GM21390 (cell line): Measurements from ENCODE around the gene PLEKHO1.

Source experiments
- ATAC-seq: cut with Tn5 transposase; IDR thresholded peaks from one replicate; pipeline ENCODE4 v1.9.1; 2021; ENCODE audit not compliant: unreplicated experiment

PLEKHO1 gene

DNA sequence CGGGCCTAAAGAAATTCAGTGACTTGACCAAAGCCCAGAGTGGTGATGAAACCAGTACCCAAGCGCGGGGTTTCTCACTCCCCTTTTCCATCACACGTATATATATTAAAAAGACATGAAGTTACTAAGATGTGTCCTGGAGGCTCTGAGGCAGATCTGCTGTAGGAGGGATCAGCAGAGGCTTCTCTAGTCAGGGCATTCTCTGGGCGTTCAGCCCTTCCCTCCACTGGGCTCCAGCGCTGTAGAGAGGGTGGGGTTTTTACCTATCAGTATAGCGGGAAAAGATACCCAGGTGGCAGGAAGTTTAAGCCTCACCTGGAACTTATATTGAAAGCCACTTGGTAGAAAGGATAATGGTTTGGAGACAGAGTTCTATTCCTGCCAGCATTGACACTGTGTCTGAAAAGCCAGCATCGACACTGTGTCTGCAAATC, 862 bp upstream of the PLEKHO1 start:
- no peak for ATAC-seq

DNA sequence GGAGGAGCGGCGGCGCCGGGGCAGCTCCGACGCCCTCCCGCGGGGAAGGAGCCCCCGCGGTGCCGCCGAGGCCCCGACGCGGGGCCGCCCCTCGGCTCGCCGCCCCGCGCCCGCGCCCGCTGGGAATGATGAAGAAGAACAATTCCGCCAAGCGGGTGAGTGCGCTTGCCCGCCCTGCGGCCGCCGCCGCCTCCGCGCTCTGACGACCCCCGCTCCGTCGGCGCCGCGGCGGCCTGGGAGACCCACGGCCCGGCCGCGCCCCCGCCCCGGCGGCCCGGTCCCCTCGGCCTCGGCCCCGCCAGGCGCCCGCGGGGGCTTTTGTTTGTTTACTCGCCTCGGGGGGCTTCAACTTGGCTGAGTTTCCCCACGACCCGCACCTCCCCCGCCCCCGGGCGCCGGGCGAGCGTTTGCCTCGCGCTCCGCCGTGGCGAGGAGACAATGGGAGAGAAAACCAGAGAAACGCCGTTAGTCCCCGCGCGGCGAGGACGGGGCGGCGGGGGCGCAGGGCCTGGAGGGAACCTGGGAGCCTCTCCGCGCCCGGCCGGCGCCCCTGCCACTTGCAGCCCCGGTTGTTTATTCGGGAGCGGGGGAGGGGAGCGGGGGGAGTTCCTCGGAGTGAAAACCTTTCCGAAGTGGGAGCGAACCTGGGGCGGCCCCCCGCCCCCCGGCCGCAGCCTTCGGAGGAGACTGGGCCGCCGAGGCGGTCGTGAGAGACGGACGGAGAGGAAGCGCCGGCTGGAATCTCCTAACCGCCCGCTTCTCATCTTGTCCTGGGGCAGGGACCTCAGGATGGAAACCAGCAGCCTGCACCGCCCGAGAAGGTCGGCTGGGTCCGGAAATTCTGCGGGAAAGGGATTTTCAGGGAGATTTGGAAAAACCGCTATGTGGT, 661 bp downstream of the PLEKHO1 start:
- ATAC-seq, result no peak

DNA sequence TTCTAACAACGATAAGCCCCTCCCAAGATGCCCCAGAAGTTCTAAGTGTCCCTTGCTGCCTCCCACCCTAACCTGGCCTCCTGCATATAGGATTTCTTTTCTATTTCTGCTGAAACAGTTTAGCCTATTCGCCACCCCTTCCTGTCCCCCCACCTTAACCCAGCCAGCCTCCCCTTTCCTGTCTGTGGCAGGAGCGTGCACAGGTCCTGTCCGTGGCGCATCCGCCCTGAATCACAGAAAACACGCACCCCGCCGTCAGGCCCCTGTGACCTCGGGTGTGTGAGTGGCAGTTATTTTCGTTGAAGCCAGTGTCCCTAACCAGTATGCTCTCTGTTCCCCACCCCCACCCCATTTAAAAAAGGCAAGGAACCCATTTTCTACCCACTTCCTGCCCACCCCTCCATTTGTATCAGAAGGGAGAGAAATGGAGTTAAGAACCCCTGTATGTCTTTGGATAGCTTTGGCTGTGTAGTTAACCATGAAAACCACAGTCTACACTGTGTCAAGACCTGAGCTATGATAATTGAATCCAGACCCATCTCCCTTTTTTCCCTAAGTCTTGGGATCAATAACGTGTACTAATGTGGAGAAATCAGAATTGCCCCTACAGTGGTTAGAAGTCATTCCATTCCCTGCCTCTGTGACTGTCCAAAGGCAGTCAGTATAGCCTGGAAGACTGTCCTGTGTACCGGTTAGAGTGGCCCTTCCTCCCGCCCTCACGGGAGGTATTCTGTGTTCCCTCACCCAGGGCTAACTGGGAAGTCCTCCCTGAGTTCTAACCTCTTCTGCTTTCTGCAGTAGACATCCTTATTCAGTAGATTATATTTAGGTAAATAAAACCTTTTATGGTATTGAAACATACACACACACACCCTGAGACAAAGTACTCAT, 1.8 kb downstream of the PLEKHO1 start:
- no peak for ATAC-seq

DNA sequence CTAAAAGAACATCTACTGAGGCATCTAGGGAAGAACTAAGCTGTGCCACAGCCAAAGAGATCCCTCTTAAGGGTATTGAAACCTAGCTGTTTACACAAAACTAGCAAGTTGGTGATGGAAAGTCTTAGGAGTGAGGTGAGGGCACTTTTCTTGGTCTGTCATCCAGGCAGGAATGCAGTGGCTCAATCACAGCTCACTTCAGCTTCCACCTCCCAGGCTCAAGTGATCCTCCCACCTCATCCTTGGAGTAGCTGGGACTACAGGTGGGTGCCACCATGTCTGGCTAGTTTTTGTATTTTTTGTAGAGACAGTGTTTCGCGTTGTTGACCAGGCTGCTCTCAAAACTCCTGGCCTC, 2.4 kb downstream of the PLEKHO1 start:
- ATAC-seq, result no peak

- no peak for ATAC-seq
Measured at GRCh38 chr1:150152772-150153456, 3.2 kb downstream of the PLEKHO1 start.

- ATAC-seq, result no peak
Measured at GRCh38 chr1:150154143-150154542, 4.4 kb downstream of the PLEKHO1 start.

GRCh38 chr1:150155413-150156071, 5.8 kb downstream of the PLEKHO1 start:
- ATAC-seq, result no peak

GRCh38 chr1:150156868-150157603, 7.3 kb downstream of the PLEKHO1 start:
- no peak for ATAC-seq

GRCh38 chr1:150159550-150159949, 9.8 kb downstream of the PLEKHO1 start:
- ATAC-seq, result no peak

- no peak for ATAC-seq
Measured at GRCh38 chr1:150160964-150161621, 11.4 kb downstream of the PLEKHO1 start.

- no peak for ATAC-seq
Measured at GRCh38 chr1:150161747-150162581, 12.2 kb downstream of the PLEKHO1 start.

GRCh38 chr1:150162582-150162861, 12.8 kb downstream of the PLEKHO1 start:
- ATAC-seq, result no peak

GRCh38 chr1:150162862-150163706, 13.4 kb downstream of the PLEKHO1 start:
- peak; percentile 38 for ATAC-seq

- ATAC-seq, result no peak
Measured at GRCh38 chr1:150164224-150164623, 14.5 kb downstream of the PLEKHO1 start.

DNA sequence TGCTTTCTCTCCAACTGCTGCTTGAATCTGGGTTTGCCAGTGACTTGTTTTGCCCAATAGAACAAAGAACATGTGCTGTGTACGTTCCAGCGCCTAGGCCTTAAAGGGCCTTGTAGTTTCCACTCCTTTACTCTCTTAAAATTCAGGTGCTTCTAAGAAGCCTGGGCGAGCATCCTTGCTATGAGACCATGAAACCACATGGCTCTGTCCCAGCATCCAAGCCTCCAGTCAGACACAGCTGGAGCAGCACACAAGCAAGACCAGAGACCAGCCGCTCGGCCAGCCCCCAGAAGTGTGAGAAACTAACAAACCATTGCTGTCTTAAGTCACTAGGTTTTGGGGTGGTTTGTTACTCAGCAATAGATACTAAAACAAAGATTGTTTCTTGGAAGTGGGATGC, 15.1 kb downstream of the PLEKHO1 start:
- no peak for ATAC-seq

- no peak for ATAC-seq
Measured at GRCh38 chr1:150165622-150166612, 16.2 kb downstream of the PLEKHO1 start.
